Brain microvascular endothelial cell (primary cell): ENCODE data around the gene LTN1.

Source experiments
- DNase-seq: peaks from one replicate; pipeline ENCODE4 v3.0.0-alpha.2; 2020
- H3K27ac ChIP-seq: fragments of 250-450 bp; sonication (Bioruptor Pico); 2 replicates; pipeline ENCODE4 v1.5.1; 2020; ENCODE audit warnings: mild to moderate bottlenecking, moderate library complexity
- H3K27me3 ChIP-seq: fragments of 250-450 bp; sonication (Bioruptor Pico); replicated peaks from 2 replicates; pipeline ENCODE4 v1.5.1; 2020; ENCODE audit warnings: mild to moderate bottlenecking
- H3K36me3 ChIP-seq: fragments of 250-450 bp; sonication (Bioruptor Pico); replicated peaks from 2 replicates; pipeline ENCODE4 v1.5.1; 2020; ENCODE audit warnings: mild to moderate bottlenecking
- H3K4me3 ChIP-seq: 2 replicates; pipeline ENCODE4 v1.5.1; 2011; ENCODE audit warnings: low read depth, mild to moderate bottlenecking, control low read depth, low read length, moderate library complexity
- CTCF ChIP-seq: IDR thresholded peaks from 2 replicates; pipeline ENCODE4 v1.5.1; 2011; ENCODE audit warnings: low read depth, mild to moderate bottlenecking, moderate library complexity, low read length, control low read depth, inconsistent platforms; ENCODE audit errors: missing control alignments
- in situ Hi-C: cut with HindIII; loops from 2 replicates; pipeline ENCODE4 v1.10.0; 2017; ENCODE audit warnings: low sequenced_read_pairs, low pct_ligation_motif_present

LTN1 gene

GRCh38 chr21:28974531-28975227 is 18.0 kb downstream of the LTN1 start:
- TF ChIP-seq CTCF = no peak
- in situ Hi-C loops = no loop called here
- Histone ChIP-seq H3K4me3 (no peak overlapping the region), H3K36me3 (peaks cover 24% of the 10 kb centered on the region), H3K27me3 (no peaks in the 10 kb centered on the region), H3K27ac (no peak overlapping the region)
- no peak for DNase-seq

GRCh38 chr21:28972398-28972797 is 20.3 kb downstream of the LTN1 start:
- Histone ChIP-seq H3K36me3 (peaks cover 33% of the 10 kb centered on the region), H3K27ac (no peak overlapping the region), H3K4me3 (no peak overlapping the region), H3K27me3 (no peaks in the 10 kb centered on the region)
- no peak for DNase-seq
- no peak for TF ChIP-seq CTCF
- in situ Hi-C loops = no loop called here

GRCh38 chr21:28971171-28971570 is 21.5 kb downstream of the LTN1 start:
- Histone ChIP-seq H3K27me3 (no peaks in the 10 kb centered on the region), H3K27ac (no peak overlapping the region), H3K36me3 (peaks cover 39% of the 10 kb centered on the region), H3K4me3 (no peak overlapping the region)
- TF ChIP-seq CTCF = no peak
- in situ Hi-C loops = no loop called here
- no peak for DNase-seq

GRCh38 chr21:28963831-28964230 is 28.8 kb downstream of the LTN1 start:
- in situ Hi-C loops = no loop called here
- no peak for TF ChIP-seq CTCF
- no peaks in the 10 kb centered on the region for H3K27me3 ChIP-seq
- no peak overlapping the region for H3K27ac ChIP-seq
- no peak overlapping the region for H3K4me3 ChIP-seq
- DNase-seq = no peak
- peaks cover 41% of the 10 kb centered on the region for H3K36me3 ChIP-seq

GRCh38 chr21:28962465-28962864 is 30.2 kb downstream of the LTN1 start:
- in situ Hi-C loops = no loop called here
- Histone ChIP-seq H3K27me3 (no peaks in the 10 kb centered on the region), H3K27ac (no peak overlapping the region), H3K36me3 (peaks cover 35% of the 10 kb centered on the region), H3K4me3 (no peak overlapping the region)
- TF ChIP-seq CTCF = no peak
- no peak for DNase-seq

GRCh38 chr21:28961927-28962326 is 30.8 kb downstream of the LTN1 start:
- no peak overlapping the region for H3K4me3 ChIP-seq
- no peak for DNase-seq
- no peak for TF ChIP-seq CTCF
- H3K27ac ChIP-seq = no peak overlapping the region
- H3K36me3 ChIP-seq = peaks cover 30% of the 10 kb centered on the region
- in situ Hi-C loops = no loop called here
- no peaks in the 10 kb centered on the region for H3K27me3 ChIP-seq
